Natural killer cell treated with Interleukin-12 subunit alpha and Interleukin-12 subunit beta and Interleukin-15 and Interleukin-18, amount 100 ng/mL, for 72 hours (primary cell): Measurements from ENCODE around the gene PRKG1. TPM values are rescaled to one million over a fixed set of nuclear protein-coding genes. Genes with fewer than 3 reads are reported as not detected.

Source experiments
- ATAC-seq, 2 donors: fragments of 150-1000 bp; cut with Tn5 transposase in 1 of 2; sonication (Bioruptor Pico), chemical (Tn5 transposase) in 1 of 2; 2 replicates each; pipeline ENCODE4 v1.10.0; 2021
- DNase-seq: peaks from one replicate; pipeline ENCODE4 v3.0.0; 2022; ENCODE audit warnings: low spot score
- H3K27ac Mint-ChIP-seq, 2 donors: 1 replicate in 1 of 2; 2 replicates in 1 of 2; pipeline ENCODE4 v1.8.0; 2022; ENCODE audit warnings: mixed read lengths in 2 of 2, mild to moderate bottlenecking in 1 of 2, moderate library complexity in 1 of 2
- H3K27me3 Mint-ChIP-seq, 2 donors: 1 replicate in 1 of 2; 2 replicates in 1 of 2; pipeline ENCODE4 v1.8.0; 2022; ENCODE audit warnings: mixed read lengths in 2 of 2
- H3K36me3 Mint-ChIP-seq: one replicate; pipeline ENCODE4 v1.8.0; 2022; ENCODE audit warnings: mixed read lengths
- H3K4me1 Mint-ChIP-seq, 2 donors: 1 replicate in 1 of 2; 2 replicates in 1 of 2; pipeline ENCODE4 v1.8.0; 2022; ENCODE audit warnings: low read depth in 2 of 2, mixed read lengths in 2 of 2, mild to moderate bottlenecking in 1 of 2
- H3K4me3 Mint-ChIP-seq: one replicate; pipeline ENCODE4 v1.8.0; 2022; ENCODE audit warnings: mixed read lengths
- H3K9me3 Mint-ChIP-seq: 2 replicates; pipeline ENCODE4 v1.8.0; 2022; ENCODE audit warnings: mixed read lengths
- total RNA-seq, 2 donors: library from RNA; stranded (reverse); gene quantifications; one replicate each; pipeline ENCODE4 v1.2.3, GENCODE V29; 2022

PRKG1 gene
- total RNA-seq, 2 donors from 2014 or later: 0.10 TPM; not detected in 1

GRCh38 chr10:52007091-52007490, 932.8 kb downstream of the PRKG1 start:
- Mint-ChIP-seq H3K27me3 (peaks cover 0 to 2% of the 10 kb centered on the region in 2 donors), H3K4me3 (no peak overlapping the region), H3K27ac (no peak overlapping the region), H3K9me3 (peaks cover 14% of the 10 kb centered on the region), H3K36me3 (no peaks in the 10 kb centered on the region), H3K4me1 (no peaks in the 10 kb centered on the region)
- ATAC-seq (no peak), DNase-seq (no peak)

DNA sequence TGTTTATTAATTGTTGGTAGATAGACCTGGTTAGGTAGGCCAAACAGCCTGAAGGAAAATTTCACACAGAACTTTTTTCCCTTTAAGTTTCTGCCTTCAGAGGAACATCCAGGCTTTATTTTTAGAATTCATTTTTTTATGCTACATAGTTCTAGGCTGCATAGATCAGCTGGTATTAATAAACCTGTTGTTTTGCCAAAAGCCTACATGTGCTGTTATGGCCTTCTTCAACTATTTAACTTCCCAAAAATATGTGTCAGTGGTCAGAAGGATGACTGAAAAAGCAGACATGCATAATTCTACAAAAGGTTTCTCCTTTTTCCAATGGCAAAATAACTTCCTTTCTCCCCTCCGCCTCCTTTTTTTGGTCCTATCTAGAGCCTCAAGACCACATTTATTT, 936.8 kb downstream of the PRKG1 start:
- H3K4me3 Mint-ChIP-seq: no peak overlapping the region
- H3K27ac Mint-ChIP-seq: no peak overlapping the region
- DNase-seq: no peak
- no peak for ATAC-seq
- H3K9me3 Mint-ChIP-seq: peaks cover 17% of the 10 kb centered on the region
- no peaks in the 10 kb centered on the region for H3K36me3 Mint-ChIP-seq
- no peaks in the 10 kb centered on the region for H3K4me1 Mint-ChIP-seq
- H3K27me3 Mint-ChIP-seq: no peaks in the 10 kb centered on the region

DNA sequence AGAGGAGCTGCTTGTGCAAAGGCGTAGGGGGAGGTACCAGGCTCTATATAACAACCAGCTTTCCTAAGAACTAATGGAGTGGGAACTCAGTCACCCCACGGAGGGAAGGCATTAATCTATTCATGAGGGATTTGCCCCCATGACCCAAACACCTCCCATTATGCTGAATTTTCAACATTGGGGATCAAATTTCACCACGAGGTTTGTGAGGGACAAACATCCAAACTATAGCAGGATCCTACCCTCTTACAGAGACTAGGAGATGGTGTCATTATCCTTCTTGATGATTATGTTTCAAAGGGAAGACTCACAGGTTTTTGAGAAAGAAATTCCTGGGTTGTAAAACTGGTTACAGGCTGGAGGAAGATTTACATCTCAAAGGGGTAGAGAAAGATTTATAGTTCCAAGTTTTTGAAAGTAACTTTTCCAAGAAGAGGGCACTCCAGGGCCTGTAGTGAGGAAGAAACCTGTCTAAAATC, 944.8 kb downstream of the PRKG1 start:
- H3K9me3 Mint-ChIP-seq: peaks cover 12% of the 10 kb centered on the region
- H3K4me1 Mint-ChIP-seq: no peaks in the 10 kb centered on the region
- ATAC-seq (no peak), DNase-seq (no peak)
- H3K27me3 Mint-ChIP-seq: no peaks in the 10 kb centered on the region
- no peaks in the 10 kb centered on the region for H3K36me3 Mint-ChIP-seq
- no peak overlapping the region for H3K27ac Mint-ChIP-seq
- no peak overlapping the region for H3K4me3 Mint-ChIP-seq

DNA sequence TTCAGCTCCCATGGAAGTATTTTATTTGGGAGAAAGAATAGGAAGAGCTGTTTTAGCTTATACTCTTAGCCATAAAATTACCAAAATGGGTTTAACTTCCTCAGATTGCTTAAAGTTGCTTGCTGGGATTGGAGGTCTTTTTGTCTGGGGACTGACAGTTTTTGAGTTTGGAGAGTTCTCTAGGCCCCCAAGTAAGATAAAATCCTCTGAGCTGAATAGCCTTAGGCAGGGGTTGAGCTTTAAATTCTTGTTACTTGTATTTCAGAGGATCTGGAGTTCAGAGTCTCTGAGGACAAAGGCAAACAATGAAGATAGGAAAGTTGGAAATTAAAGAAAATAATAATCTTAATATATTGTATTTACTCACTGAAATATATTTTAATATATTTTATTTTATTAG, 945.4 kb downstream of the PRKG1 start:
- no peak for ATAC-seq
- peaks cover 12% of the 10 kb centered on the region for H3K9me3 Mint-ChIP-seq
- H3K36me3 Mint-ChIP-seq: no peaks in the 10 kb centered on the region
- H3K27me3 Mint-ChIP-seq: no peaks in the 10 kb centered on the region
- H3K27ac Mint-ChIP-seq: no peak overlapping the region
- H3K4me3 Mint-ChIP-seq: no peak overlapping the region
- DNase-seq: no peak
- no peaks in the 10 kb centered on the region for H3K4me1 Mint-ChIP-seq

DNA sequence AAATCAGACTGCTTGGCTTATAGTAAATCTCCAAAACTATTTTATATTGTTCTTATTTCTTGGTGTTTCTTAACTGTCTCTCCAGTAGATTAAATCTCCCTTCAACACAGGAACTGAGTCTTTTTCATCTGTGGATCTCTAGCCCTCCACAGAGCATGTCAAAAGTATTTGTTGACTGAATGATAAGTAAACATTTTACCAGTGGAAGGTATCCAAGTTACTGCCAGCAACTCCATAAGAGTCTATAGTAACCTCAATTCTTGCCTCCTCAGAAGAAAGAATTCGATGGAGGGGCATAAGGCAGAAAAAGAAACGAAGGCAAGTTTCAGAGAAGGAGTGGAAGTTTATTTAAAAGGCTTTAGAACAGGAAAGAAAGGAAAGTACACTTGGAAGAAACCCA, 945.9 kb downstream of the PRKG1 start:
- H3K4me3 Mint-ChIP-seq: no peak overlapping the region

DNA sequence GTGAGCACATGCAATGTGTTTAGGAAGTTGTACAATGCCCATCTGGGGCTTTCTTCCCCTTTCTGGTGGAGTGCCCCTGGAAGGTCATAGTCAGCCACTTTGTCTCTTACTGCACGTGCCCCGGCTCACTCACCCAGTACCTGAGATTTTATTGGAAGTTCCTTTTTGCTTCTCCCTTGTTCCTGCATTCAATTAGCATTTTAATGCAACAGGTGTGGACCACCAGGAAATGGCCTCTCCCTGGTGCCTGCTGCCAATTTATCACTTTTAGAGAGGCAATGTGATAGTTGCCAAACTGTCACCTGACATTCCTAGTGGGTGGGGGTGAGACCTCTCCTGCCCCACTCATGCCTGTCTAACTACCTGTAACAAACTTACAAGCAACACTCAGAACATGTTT, 946.4 kb downstream of the PRKG1 start:
- Mint-ChIP-seq H3K4me3 (no peak overlapping the region), H3K36me3 (no peaks in the 10 kb centered on the region), H3K27ac (no peak overlapping the region), H3K9me3 (peaks cover 11% of the 10 kb centered on the region), H3K4me1 (no peaks in the 10 kb centered on the region), H3K27me3 (no peaks in the 10 kb centered on the region)
- no peak for DNase-seq
- no peak for ATAC-seq

More for the DNA sequence above, 945.9 kb downstream of the PRKG1 start:
- H3K27me3 Mint-ChIP-seq: no peaks in the 10 kb centered on the region
- ATAC-seq (no peak), DNase-seq (no peak)
- no peaks in the 10 kb centered on the region for H3K36me3 Mint-ChIP-seq
- no peaks in the 10 kb centered on the region for H3K4me1 Mint-ChIP-seq
- no peak overlapping the region for H3K27ac Mint-ChIP-seq
- H3K9me3 Mint-ChIP-seq: peaks cover 12% of the 10 kb centered on the region

DNA sequence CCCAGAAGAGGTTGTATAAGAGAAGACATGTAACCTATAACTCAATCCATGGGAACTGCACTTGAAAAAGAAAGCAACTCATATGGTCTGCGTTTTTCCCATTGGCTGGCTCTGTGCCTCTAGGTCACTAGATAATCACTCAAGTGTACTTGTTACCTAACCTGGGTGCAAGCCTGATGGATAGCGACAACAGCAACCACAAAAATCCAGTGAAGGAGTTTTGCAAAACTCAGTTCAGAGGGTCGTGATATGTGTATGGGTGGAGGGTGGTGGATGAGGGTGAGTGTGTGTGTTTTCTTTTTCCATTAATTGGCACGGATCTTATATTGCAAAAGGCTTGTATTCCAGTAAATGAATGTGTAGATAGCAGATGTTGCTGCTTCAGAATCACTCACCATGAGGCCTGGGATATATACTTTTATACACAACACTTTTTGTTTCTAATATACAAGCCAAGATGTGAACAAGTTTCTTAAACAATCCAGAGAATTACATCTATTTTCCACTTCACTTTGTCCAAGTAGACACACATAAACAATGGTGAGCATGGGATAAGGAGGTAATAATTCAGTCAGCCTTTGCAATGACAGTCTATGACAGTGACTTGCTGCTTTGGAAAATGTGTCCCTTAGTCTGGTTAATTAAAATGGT, 952.9 kb downstream of the PRKG1 start:
- Mint-ChIP-seq H3K4me1 (no peaks in the 10 kb centered on the region), H3K4me3 (no peak overlapping the region), H3K27me3 (no peaks in the 10 kb centered on the region), H3K27ac (no peak overlapping the region), H3K36me3 (no peaks in the 10 kb centered on the region), H3K9me3 (no peaks in the 10 kb centered on the region)
- DNase-seq (no peak), ATAC-seq (no peak)

DNA sequence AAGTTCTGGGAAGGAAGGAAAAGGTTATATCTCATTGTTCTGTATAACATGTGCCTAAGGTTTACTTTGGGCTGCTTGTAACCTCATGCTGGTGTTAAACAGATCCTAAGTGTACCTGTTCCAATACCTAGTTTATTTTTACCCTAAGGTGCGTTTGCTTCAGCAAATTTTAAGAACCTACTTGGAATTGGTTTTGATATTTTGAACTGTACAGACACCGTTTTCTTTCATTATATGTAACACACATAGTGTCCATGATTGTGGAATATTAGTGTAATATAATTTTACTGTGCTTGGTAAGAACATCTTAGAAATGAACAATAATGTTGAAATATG, 954.2 kb downstream of the PRKG1 start:
- Mint-ChIP-seq H3K4me3 (no peak overlapping the region), H3K4me1 (no peaks in the 10 kb centered on the region), H3K27me3 (no peaks in the 10 kb centered on the region), H3K27ac (no peak overlapping the region), H3K36me3 (no peaks in the 10 kb centered on the region), H3K9me3 (no peaks in the 10 kb centered on the region)
- ATAC-seq (no peak), DNase-seq (no peak)

DNA sequence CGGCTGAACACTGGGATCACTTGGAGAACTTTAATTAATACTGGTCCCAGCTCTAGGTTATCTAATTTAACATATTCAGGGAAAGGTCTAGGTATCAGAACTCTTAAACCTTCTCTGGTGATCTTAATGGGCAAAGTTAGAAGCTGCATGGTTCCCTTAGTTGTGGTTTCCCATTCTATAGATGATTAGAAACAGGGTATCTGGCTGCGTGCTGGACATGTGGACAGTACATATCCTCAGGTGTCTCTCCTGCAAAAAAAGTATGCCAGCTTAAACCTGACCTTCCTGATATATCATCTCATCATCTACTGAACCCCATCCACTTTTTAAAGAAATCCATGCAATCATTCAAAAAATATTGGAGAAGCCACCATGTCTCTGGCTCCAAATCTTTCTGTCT, 955.3 kb downstream of the PRKG1 start:
- no peak for ATAC-seq
- Mint-ChIP-seq H3K36me3 (no peaks in the 10 kb centered on the region), H3K27ac (no peak overlapping the region), H3K4me1 (no peaks in the 10 kb centered on the region), H3K27me3 (no peaks in the 10 kb centered on the region), H3K4me3 (no peak overlapping the region), H3K9me3 (no peaks in the 10 kb centered on the region)
- no peak for DNase-seq

GRCh38 chr10:52030051-52030790, 955.9 kb downstream of the PRKG1 start:
- Mint-ChIP-seq H3K4me1 (no peaks in the 10 kb centered on the region), H3K27ac (no peak overlapping the region), H3K9me3 (peaks cover under 1% of the 10 kb centered on the region), H3K27me3 (no peaks in the 10 kb centered on the region), H3K4me3 (no peak overlapping the region), H3K36me3 (no peaks in the 10 kb centered on the region)
- DNase-seq (no peak), ATAC-seq (no peak)

GRCh38 chr10:52030975-52031374, 956.7 kb downstream of the PRKG1 start:
- Mint-ChIP-seq H3K27ac (no peak overlapping the region), H3K27me3 (no peaks in the 10 kb centered on the region)

GRCh38 chr10:52031771-52032170, 957.5 kb downstream of the PRKG1 start:
- H3K4me3 Mint-ChIP-seq: no peak overlapping the region
- peaks cover 7% of the 10 kb centered on the region for H3K9me3 Mint-ChIP-seq
- ATAC-seq (no peak), DNase-seq (no peak)
- H3K27me3 Mint-ChIP-seq: no peaks in the 10 kb centered on the region
- H3K4me1 Mint-ChIP-seq: no peaks in the 10 kb centered on the region
- H3K27ac Mint-ChIP-seq: no peak overlapping the region
- H3K36me3 Mint-ChIP-seq: no peaks in the 10 kb centered on the region

More at GRCh38 chr10:52030975-52031374, 956.7 kb downstream of the PRKG1 start:
- Mint-ChIP-seq H3K36me3 (no peaks in the 10 kb centered on the region), H3K9me3 (peaks cover 5% of the 10 kb centered on the region), H3K4me1 (no peaks in the 10 kb centered on the region), H3K4me3 (no peak overlapping the region)
- ATAC-seq: no peak
- no peak for DNase-seq

GRCh38 chr10:52032681-52033629, 958.7 kb downstream of the PRKG1 start:
- no peak for DNase-seq
- Mint-ChIP-seq H3K36me3 (no peaks in the 10 kb centered on the region), H3K4me3 (no peak overlapping the region), H3K27ac (no peak overlapping the region), H3K9me3 (peaks cover 7% of the 10 kb centered on the region), H3K27me3 (no peaks in the 10 kb centered on the region), H3K4me1 (no peaks in the 10 kb centered on the region)
- no peak for ATAC-seq
